NOMO-1 treated with dmso at 0.1 percent for 144 hours (cell line): ENCODE measurements around the gene GCNT1.
"Not testable (repeated sequence)": the region's sequence is repeated elsewhere in the genome, so short reads cannot be mapped to it uniquely, and the experiment has no call there.

Experiments used
- DNase-seq: peaks from one replicate; lab custom pipeline; 2025; ENCODE audit not compliant: unreplicated experiment; lab: John Stamatoyannopoulos, UW

GCNT1 gene

GRCh38 chr9:76458903-76459693 lies at the start of gene GCNT1:
GCNT1 (plus strand) TSS chr9:76459182; CDS start chr9:76502382, 43,200 bp downstream.
- DNase-seq = peak; percentile 68

GRCh38 chr9:76412638-76413037 lies 46.3 kb upstream of the GCNT1 start:
- DNase-seq = no peak

- no peak for DNase-seq
These were observed 45.3 kb upstream of the GCNT1 start for GRCh38 chr9:76413658-76414057.

GRCh38 chr9:76414661-76415060 lies 44.3 kb upstream of the GCNT1 start:
- DNase-seq = no peak

- DNase-seq = no peak
These were observed 43.8 kb upstream of the GCNT1 start for GRCh38 chr9:76415154-76415553.

GRCh38 chr9:76415731-76416130 lies 43.3 kb upstream of the GCNT1 start:
- DNase-seq = no peak

GRCh38 chr9:76417394-76417793 lies 41.6 kb upstream of the GCNT1 start:
- no peak for DNase-seq

- no peak for DNase-seq
These were observed 39.1 kb upstream of the GCNT1 start for GRCh38 chr9:76419782-76420380.

- DNase-seq = no peak
These were observed 35.5 kb upstream of the GCNT1 start for GRCh38 chr9:76423216-76424177.

- no peak for DNase-seq
These were observed 34.5 kb upstream of the GCNT1 start for GRCh38 chr9:76424491-76424890.

- no peak for DNase-seq
These were observed 33.1 kb upstream of the GCNT1 start for GRCh38 chr9:76425677-76426453.

GRCh38 chr9:76426807-76427419 lies 32.1 kb upstream of the GCNT1 start:
- DNase-seq = no peak

GRCh38 chr9:76431601-76432000 lies 27.4 kb upstream of the GCNT1 start:
- no peak for DNase-seq

- no peak for DNase-seq
These were observed 25.6 kb upstream of the GCNT1 start for GRCh38 chr9:76433406-76433805.

GRCh38 chr9:76433836-76434235 lies 25.1 kb upstream of the GCNT1 start:
- no peak for DNase-seq

- DNase-seq = not testable (repeated sequence)
These were observed 24.1 kb upstream of the GCNT1 start for GRCh38 chr9:76434897-76435296.

GRCh38 chr9:76437017-76437699 lies 21.8 kb upstream of the GCNT1 start:
- DNase-seq = not testable (repeated sequence)

GRCh38 chr9:76438841-76439588 lies 20.0 kb upstream of the GCNT1 start:
- no peak for DNase-seq
